ENCODE results near the gene FGD3. TPM values are rescaled to one million over a fixed set of nuclear protein-coding genes. Genes with fewer than 3 reads are reported as not detected.

FGD3 gene
- polyA plus RNA-seq, 4 donors, result 5.3 to 8.0 (median 5.4) TPM

GRCh38 chr9:93025736-93026135 is 78.4 kb downstream of the FGD3 start:
- no peak for DNase-seq (ENCODE audit: low read depth in 4 of 4, low spot score in 3 of 4)

- no peak for DNase-seq (ENCODE audit: low read depth in 4 of 4, low spot score in 3 of 4)
Measured at GRCh38 chr9:93026640-93027039, 79.3 kb downstream of the FGD3 start.

- DNase-seq (ENCODE audit: low read depth in 4 of 4, low spot score in 3 of 4), result no peak
Measured at GRCh38 chr9:93027750-93028149, 80.4 kb downstream of the FGD3 start.

GRCh38 chr9:93028448-93029006 is 81.2 kb downstream of the FGD3 start:
- DNase-seq (ENCODE audit: low read depth in 4 of 4, low spot score in 3 of 4), result no peak

- no peak for DNase-seq (ENCODE audit: low read depth in 4 of 4, low spot score in 3 of 4)
Measured at GRCh38 chr9:93030642-93031628, 83.6 kb downstream of the FGD3 start.

- no peak for DNase-seq (ENCODE audit: low read depth in 4 of 4, low spot score in 3 of 4)
Measured at GRCh38 chr9:93031629-93032430, 84.5 kb downstream of the FGD3 start.

GRCh38 chr9:93032545-93032944 is 85.2 kb downstream of the FGD3 start:
- DNase-seq (ENCODE audit: low read depth in 4 of 4, low spot score in 3 of 4), result no peak

- no peak for DNase-seq (ENCODE audit: low read depth in 4 of 4, low spot score in 3 of 4)
Measured at GRCh38 chr9:93033531-93033930, 86.2 kb downstream of the FGD3 start.

GRCh38 chr9:93035106-93035660 is 87.9 kb downstream of the FGD3 start:
- DNase-seq (ENCODE audit: low read depth in 4 of 4, low spot score in 3 of 4), result no peak

GRCh38 chr9:93035821-93036351 is 88.6 kb downstream of the FGD3 start:
- no peak for DNase-seq (ENCODE audit: low read depth in 4 of 4, low spot score in 3 of 4)

GRCh38 chr9:93036887-93037475 is 89.7 kb downstream of the FGD3 start:
- DNase-seq (ENCODE audit: low read depth in 4 of 4, low spot score in 3 of 4), result no peak

- DNase-seq (ENCODE audit: low read depth in 4 of 4, low spot score in 3 of 4), result no peak
Measured at GRCh38 chr9:93037476-93037971, 90.2 kb downstream of the FGD3 start.

- no peak for DNase-seq (ENCODE audit: low read depth in 4 of 4, low spot score in 3 of 4)
Measured at GRCh38 chr9:93038918-93039317, 91.6 kb downstream of the FGD3 start.

GRCh38 chr9:93039456-93039855 is 92.1 kb downstream of the FGD3 start:
- no peak for DNase-seq (ENCODE audit: low read depth in 4 of 4, low spot score in 3 of 4)

- no peak for DNase-seq (ENCODE audit: low read depth in 4 of 4, low spot score in 3 of 4)
Measured at GRCh38 chr9:93039976-93040375, 92.7 kb downstream of the FGD3 start.

- DNase-seq (ENCODE audit: low read depth in 4 of 4, low spot score in 3 of 4), result no peak
Measured at GRCh38 chr9:93040409-93040808, 93.1 kb downstream of the FGD3 start.

- DNase-seq (ENCODE audit: low read depth in 4 of 4, low spot score in 3 of 4), result no peak
Measured at GRCh38 chr9:93041108-93041802, 93.9 kb downstream of the FGD3 start.

GRCh38 chr9:93043122-93043521 is 95.8 kb downstream of the FGD3 start:
- DNase-seq (ENCODE audit: low read depth in 4 of 4, low spot score in 3 of 4), result no peak

- DNase-seq (ENCODE audit: low read depth in 4 of 4, low spot score in 3 of 4), result no peak
Measured at GRCh38 chr9:93045521-93045920, 98.2 kb downstream of the FGD3 start.
